ENCODE data around the gene ZNF616.
A peak's percentile ranks its signal among the peaks of the same experiment; 100 is the strongest.

ZNF616 gene

DNA sequence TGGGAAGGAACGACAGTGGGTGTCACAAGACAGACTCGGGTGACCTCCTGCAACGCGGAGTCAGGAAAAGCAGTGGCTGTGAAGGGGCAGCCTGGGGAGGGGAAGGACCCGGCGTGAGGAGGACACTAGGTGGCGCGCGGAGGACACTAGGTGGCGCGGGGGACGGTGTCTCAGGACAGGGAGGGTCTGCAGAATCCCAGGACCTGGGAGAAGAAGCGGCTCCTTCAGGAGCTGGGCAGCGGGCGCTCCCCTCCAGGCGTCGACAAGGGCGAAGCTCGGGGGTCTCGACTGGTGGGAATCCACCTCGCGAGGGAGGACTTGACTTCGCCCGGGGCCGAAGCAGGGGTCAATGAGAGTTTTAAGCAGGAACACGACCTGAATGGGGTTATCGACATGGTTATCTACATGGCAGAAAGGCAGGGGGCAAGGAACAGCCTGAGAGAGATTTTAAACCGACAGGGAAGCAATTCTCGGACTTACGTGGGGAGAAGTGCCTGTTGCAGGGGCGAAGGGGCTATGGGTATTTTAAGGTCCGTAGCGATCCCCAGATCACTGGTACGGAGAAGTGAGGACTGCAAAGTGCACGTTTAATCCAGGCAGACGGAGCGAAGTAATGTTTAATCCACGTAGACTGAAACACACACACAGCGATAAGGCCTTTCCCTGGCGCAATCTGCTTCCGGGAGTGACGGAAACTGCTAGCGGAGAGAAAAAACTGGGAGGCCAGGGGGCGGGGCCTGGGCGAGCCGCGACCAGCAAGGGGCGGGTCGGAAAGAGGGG is at the start of gene ZNF616:
ZNF616 (minus strand) TSS at position 687 of the 780 bp plus-strand sequence. CDS start 9,426 bp downstream, outside the sequence.
- DNase-seq, result peak; percentile 76

DNA sequence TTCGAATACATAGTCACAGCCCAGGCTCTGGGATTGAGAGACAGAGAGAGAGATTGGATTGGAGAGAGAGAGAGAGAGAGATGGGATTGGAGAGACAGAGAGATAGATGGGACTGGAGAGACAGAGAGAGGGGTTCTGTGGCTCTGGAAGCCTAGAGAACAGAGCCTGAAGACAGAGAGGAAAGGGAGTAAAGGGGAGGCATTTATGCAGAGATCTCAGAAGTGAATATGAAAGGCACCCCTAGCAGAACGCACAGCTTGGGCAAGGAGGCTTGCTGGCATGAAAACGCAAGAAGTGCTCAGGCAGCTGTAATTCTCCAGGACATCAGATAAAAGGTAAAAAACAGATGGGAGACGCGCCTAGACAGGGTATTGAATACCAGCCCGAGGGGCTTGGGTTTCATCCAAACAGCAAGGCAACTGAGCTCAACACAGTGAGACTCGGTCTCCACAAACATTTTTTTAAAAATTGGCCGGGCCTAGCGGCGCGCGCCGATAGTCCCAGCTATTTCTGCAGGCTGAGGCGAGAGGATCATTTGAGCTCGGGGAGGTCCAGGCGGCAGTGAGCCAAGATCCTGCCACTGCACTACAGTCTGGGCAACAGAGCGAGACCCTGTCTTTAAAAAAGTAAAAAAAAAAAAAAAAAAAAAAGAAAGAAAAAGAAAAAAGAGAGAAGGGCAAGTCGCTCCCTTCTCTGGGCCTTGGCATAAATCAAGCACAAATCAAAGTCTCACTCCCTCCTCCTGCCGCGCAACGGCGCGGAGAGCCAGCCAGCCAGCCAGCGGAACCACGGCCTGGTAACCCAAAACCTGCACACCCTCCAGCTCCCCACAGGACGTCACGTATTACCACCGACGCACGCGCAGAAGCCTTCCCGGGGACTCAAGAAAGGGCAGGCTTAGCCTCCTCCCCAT is 49.3 kb upstream of the ZNF616 start:
- DNase-seq, result no peak

DNA sequence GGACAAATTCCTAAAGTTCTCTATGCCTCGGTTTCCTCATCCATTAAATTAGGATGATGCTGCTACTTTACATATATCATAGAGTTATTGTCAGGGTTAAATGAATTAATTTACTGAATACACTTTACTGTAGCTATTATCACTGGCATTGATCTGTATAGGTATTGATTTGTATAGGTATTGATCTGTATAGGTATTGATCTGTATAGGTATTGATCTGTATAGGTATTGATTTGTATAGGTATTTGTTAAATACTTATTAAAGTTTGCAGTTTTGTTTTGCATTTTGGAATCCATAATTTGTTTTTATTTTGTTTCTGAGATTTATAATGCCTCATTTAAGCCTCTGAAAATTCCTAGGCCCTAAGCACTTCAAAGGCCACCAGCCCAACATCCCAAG is 47.7 kb upstream of the ZNF616 start:
- no peak for DNase-seq

DNA sequence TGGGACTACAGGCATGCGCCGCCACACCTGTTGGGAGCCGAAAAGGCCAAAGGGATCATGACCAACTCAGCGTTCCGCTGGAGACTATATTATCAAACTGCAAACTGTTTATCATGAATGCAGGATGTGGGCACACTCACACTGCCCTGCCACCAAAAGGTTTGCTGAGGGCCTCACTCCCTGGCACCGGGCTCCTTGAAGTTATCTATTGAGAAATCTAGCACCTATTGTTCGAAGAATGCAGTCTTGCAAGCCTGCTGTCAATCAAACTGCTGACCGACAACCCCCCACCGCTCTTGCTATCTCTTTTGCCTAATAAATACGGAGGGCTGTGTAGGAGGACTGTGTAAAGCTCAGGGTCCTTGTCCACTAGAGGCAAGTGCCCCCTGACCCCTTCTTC is 36.8 kb upstream of the ZNF616 start:
- no peak for DNase-seq

DNA sequence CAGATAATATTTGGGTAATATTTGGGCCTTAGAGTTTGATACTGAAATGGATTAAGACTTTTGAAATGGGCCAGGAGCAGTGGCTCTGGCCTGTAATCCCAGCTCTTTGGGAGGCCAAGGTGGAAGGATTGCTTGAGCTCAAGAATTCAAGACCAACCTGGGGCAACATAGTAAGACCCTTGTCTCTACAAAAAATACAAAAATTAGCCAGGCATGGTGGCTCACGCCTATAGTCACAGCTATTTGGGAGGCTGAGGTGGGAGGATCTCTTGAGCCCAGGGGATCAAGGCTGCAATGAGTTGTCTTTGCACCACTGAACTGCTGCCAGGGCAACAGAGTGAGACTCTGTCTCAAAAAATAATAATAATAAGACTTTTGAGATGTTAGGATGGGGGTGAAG is 32.6 kb upstream of the ZNF616 start:
- no peak for DNase-seq

DNA sequence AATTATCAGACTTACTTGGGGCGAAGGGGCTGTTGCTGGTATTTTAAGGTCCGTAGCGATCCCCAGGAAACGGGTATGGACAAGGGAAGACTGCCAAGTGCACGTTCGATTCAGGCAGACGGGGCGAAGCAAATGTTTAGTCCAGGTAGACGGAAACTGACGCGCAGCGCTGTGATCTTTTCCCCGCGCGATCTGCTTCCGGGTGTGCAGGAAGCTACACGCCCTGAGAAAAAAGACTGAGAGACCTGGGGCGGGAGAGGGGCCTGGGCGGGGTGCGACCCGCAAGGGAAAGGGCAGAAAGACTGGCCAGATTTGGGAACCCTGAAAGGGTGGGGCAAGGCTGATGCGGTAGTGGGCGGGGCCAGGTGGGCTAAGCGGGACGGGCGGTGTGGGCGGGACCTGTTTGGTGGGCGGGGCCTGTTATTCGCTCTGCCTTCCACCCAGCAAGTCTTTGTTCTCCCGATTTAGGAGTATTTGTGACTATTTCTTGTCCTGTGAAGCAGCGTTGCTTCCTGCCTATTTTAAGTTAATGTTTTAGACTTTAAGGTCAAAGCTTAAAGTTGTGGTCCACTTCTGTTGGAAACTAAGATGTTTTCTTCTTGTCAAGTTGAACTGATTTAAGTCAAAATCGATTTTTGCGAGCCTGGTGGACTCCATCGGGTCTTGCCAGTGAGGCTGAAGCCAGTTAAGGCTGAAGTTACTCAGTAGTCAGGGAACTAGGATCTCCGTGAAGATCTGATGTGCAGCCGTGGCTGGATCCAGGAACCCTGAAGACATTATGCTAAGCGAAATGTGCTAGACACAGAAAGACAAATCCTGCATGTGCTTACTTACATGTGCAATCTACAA is 31.8 kb upstream of the ZNF616 start, which contains the start of gene ZNF836:
ZNF836 (minus strand) TSS at position 301 of the 849 bp plus-strand sequence. CDS start 3,549 bp downstream, outside the sequence.
- DNase-seq, result peak; percentile 87

DNA sequence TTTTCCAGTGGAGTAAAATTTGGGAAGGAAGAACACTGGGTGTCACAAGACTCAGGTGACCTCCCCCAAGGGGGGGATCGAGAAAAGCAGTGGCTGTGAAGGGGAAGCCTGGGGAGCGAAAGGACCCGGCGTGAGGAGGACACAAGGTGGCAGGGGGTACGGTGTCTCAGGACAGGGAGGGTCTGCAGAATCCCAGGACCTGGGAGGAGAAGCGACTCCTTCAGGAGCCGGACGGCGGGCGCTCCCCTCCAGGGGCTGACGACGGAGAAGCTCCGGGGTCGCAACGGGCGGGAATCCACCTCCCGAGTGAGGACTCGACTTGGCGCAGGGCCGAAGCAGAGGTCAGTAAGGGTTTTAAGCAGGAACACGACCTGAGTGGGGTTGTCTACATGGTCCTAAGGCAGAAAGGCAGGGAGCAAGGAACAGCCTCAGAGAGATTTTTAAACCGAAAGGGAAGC is 31.2 kb upstream of the ZNF616 start:
- DNase-seq, result no peak

DNA sequence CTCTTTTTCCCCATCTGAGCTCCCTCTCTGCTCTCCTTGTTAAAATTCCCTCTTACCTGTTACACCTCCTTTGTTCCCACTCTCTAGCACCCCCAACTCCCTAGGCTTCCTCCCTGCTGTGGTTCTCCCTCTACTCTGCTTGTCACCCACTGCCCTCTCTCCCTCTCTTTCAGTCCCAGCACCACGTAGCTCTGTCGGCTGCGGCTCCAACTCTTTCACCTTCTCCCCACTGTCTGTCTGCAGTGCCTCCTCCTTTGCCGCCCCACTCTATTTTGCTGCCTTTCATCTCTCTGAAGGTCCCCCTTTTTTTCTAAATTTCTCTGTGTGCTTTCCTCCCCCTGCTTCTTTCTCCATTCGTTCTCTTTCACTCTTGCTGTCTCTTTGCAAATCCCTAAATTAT is 30.6 kb upstream of the ZNF616 start:
- DNase-seq, result no peak

DNA sequence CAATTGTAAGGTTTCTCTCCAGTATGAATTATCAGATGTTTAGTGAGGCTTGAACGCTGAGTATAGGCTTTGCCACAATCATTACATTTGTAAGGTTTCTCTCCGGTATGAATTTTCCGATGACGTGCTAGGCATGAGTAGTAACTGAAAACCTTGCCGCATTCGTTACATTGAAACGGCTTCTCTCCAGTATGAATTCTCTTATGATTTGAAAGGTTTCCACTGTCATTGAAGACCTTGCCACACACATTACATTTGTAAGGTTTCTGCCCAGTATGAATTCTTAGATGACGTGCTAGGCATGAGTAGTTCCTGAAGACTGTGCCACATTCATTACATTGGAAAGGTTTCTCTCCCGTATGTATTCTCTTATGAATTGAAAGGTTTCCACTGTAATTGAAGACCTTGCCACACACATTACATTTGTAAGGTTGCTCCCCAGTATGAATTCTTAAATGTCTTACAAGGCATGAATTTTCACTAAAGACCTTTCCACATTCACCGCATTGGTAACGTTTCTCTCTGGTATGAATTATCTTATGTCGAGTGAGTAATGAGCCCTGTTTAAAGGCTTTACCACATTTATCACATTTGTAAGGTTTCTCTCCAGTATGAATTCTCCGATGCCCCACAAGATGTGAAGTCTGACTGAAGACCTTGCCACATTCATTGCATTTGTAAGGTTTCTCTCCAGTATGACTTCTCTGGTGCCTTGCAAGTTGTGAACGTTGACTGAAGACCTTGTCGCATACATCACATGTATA is 16.0 kb upstream of the ZNF616 start:
- no peak for DNase-seq

DNA sequence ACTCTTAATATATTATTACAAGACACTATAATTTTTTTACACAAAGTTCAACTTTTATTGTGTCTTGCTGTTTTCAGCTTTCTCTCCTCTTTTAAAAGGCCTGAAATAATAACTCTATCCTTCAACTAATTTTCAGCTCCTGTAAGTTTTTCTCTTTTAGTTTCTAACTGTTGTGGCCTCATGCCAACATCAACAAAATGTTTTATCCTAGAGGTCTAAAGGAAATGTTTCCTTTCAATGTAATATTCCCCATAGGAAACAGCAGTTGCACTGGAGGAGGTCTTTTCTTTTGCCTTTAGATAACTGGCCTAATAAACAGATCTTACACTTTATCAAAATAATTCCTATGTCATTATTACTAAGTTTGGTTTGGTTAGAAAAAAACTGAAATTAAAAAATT is 8.5 kb upstream of the ZNF616 start:
- no peak for DNase-seq

DNA sequence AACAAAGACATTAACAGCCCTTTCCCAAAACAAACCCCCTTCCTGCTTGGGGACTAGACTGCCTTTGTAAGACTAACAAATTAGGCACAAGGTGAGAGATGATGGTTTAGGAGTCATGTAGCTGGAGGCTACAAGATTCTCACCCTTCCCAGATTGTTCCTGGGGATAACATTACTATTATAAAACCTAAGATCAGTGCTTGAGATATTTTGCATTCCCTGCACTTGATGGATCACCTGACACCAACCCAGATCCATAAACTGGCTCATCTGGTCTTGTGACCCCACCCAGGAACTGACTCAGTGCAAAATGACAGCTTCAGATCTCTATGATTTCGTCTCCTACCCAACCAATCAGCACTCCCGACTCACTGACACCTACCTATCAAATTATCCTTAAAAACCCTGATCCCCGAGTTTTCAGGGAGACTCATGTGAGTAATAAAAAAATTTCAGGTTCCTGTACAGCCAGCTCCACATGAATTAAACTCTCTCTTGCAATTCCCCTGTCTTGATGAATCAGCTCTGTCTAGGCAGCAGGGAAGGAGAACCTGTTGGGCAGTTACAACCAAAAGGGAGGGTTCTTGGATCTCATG is 2.4 kb upstream of the ZNF616 start:
- DNase-seq, result no peak

DNA sequence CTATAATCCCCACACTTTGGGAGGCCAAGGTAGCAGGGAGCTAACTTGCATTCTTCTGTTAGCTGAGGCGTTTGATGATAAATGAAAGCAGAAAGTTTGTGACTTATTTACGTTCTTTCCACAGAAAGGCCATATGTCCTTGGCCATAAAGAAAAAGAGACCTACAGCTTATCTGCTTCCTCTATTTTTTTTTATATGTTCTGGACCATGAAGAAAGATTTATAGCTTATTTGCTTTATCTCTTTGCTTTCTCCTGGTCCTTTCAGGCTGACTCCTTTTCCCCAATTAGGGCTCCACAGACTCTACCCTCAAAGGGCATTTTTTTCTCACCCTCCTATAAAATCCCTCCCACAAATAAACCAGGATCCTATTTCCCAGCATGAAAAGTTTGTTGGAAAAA is 1.5 kb upstream of the ZNF616 start:
- no peak for DNase-seq

DNA sequence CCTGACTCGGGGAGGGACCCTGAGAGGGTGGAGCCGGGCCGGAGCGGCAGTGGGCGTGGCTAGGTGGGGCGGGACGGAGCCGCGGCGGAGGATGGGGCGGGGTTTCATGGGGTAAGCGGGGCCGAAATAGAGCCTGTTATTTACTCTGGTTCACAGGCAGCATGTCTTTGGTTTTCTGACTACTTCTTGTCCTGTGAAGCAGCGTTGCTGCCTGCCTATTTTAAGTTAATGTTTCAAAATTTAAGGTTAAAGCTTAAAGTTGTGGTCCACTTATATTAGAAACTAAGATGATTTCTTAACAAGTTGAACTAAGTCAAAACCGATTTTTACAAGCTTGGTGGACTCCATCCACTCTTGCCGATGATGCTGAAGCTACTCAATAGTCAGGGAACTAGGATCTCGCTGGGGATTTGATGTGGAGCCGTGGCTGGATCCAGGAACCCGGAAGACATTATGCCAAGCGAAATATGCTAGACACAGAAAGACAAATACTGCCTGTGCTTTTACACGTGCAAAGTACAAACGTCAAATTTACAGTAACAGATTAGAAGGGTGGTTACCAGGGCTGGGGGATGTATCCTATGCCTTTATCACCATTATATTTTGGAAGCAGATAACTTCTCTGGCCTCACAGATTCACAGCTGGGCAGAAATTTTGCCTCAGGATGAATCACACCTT is 433 bp upstream of the ZNF616 start:
- DNase-seq, result peak; percentile 96

DNA sequence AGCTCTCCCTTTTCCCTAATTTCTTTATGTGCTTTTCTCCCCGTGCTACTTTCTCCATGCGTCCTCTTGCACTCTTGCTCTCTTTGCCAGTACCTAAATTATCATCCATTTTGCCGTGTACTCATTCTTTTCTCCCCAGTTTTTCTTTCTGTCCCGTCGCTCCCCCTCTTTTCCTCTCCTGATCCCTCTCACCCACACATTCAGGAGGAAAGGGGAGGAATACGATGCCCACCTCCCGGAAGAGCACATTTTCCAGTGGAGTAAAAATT is 821 bp downstream of the ZNF616 start:
- DNase-seq, result no peak

DNA sequence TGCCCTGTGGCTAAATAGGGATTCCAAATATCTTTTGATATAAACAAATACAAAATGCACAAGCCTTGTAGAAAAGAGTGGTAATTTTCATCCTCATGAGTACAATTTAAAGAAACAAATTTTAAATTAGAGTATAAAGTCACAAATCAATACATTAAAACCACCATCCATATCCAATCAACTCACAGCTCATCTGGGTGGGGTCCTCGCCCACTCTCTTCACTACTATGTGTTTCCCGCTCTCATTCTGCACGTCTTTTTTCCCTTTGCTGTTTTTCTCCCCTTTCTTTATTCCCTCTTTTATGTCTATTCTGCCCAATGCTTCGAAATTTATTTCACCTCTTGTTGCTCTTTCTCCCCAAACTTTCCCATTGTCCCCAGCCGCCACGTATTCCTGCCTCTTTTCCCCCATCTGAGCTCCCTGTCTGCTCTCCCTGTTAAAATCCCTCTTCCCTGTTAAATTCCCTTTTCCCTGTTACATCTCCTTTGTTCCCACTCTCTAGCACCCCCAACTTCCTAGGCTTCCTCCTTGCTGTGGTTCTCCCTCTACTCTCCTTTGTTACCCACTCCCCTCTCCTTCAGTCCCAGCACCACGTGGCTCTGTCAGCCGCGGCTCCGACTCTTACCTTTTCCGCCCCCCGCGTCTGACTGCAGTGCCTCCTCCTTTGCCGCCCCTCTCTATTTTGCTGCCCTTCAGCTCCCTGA is 1.3 kb downstream of the ZNF616 start:
- no peak for DNase-seq

DNA sequence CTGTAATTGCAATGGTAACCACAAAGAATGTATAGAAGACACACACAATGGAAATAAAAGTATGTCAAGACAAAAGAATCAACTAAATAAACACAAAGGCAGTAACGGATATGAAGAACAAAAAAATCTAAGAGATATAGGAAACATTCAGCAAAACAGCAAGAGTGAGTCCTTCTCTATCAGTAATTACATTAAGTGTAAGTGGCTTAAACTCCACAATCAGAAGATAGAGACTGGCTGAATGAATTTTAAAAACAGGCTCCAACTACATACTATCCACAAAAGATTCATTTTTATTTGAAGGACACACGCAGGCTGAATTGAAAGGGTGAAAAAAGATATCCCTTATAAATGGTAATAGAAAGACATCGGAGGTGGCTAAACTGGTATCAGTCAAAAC is 19.5 kb downstream of the ZNF616 start:
- no peak for DNase-seq

DNA sequence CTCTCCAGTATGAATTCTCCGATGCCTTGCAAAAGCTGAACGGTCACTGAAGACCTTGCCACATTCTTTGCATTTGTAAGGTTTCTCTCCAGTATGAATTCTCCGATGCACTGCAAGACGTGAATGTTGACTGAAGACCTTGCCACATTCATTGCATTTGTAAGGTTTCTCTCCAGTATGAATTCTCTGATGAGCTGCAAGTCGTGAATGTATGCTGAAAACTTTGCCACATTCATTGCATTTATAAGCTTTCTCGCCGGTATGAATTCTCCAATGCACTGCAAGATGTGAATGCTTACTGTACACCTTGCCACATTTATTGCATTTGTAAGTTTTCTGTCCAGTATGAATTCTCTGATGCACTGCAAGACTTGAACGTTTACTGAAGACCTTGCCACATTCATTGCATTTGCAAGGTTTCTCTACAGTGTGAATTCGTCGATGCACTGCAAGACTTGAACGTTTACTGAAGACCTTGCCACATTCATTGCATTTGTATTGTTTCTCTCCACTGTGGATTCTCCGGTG is 24.1 kb downstream of the ZNF616 start:
- no peak for DNase-seq

DNA sequence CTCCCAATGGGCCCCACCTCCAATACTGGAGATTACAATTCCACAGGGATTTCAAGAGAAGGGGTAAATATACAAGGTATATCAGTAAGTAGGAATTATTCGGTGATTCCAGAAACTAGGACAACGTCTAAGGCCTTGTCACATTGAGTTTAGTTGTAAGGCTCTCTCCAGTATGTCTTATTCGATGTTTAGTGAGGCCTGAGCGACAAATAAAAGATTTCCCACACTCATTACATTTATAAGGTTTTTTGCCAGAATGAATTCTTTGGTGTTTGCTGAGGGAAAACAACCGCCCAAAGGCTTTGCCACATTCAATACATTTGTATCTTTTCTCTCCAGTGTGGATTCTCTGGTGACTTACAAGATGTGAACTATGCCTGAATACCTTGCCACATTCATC is 25.0 kb downstream of the ZNF616 start:
- no peak for DNase-seq

DNA sequence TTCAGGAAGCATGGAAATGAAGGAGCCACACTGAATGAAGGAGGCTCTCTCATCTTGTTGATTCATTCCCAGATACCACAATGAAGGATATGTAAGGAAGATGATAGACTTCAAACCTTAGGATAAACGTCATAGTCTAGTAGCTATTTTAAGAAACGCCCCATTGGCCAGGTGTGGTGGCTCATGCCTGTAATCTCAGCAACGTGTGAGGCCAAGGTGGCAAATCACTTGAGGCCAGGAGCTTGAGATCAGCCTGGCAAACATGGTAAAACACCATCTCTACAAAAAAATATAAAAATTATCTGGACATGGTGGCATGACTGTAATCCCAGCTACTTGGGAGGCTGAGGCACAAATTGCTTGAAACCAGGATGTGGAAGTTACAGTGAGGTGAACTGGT is 27.1 kb downstream of the ZNF616 start:
- DNase-seq, result no peak

DNA sequence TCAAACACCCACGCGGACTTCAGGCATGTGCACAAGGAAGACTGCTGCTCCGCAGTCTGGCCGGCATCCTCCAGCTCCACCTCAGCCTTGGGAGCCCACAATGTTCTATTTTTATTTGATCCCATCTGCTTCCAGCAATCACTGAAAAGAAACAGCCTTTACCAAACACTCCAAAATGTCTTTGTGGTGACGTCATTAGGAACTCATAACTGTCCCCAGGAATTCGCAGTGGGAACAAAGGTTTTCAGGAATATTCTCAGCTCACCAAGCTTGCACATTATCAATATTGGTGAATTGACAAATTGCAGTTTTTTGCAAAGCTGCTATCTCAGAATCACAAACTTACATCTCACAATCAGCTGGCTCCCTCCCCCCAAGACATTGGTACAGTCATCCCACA is 29.0 kb downstream of the ZNF616 start:
- no peak for DNase-seq
